Activated CD4-positive, alpha-beta T cell treated with anti-CD3 and anti-CD28 coated beads for 36 hours (primary cell): ENCODE results near the gene MGLL. TPM values are rescaled to one million over a fixed set of nuclear protein-coding genes. Genes with fewer than 3 reads are reported as not detected.

ENCODE experiments used
- ATAC-seq: fragments of 200-7000 bp; cut with Tn5 transposase; one replicate; pipeline ENCODE4 v1.10.0; 2021; ENCODE audit warnings: mild to moderate bottlenecking, moderate library complexity
- CTCF ChIA-PET: fragments of 350-600 bp; sonication (Branson Sonifier 250); formaldehyde crosslinking; loops from one replicate; lab custom pipeline; 2021; ENCODE audit warnings: antibody characterized with exemption; lab: Charles Lee
- POLR2A ChIA-PET: fragments of 350-600 bp; sonication (Branson Sonifier 250); formaldehyde crosslinking; loops from one replicate; lab custom pipeline; 2021; ENCODE audit warnings: antibody characterized with exemption, inconsistent platforms; lab: Charles Lee
- DNase-seq: peaks from one replicate; pipeline ENCODE4 v3.0.0-alpha.2; 2020
- H3K27ac Mint-ChIP-seq: one replicate; pipeline ENCODE4 v1.8.0; 2021; ENCODE audit warnings: mixed read lengths
- H3K27me3 Mint-ChIP-seq: one replicate; pipeline ENCODE4 v1.8.0; 2021; ENCODE audit warnings: mixed read lengths
- H3K36me3 Mint-ChIP-seq: one replicate; pipeline ENCODE4 v1.8.0; 2021; ENCODE audit warnings: low read depth, mixed read lengths
- H3K4me1 Mint-ChIP-seq: one replicate; pipeline ENCODE4 v1.8.0; 2021; ENCODE audit warnings: mixed read lengths
- H3K4me3 Mint-ChIP-seq: one replicate; pipeline ENCODE4 v1.8.0; 2021; ENCODE audit warnings: mild to moderate bottlenecking, moderate library complexity, mixed read lengths
- H3K9me3 Mint-ChIP-seq: one replicate; pipeline ENCODE4 v1.8.0; 2021; ENCODE audit warnings: low read depth, mixed read lengths
- intact Hi-C, 2 experiments: fragments of 100-400 bp; cut with DNase I in 1 of 2; cut with micrococcal nuclease in 1 of 2; formaldehyde crosslinking; loops; one replicate each; pipeline versions ENCODE4 v1.14.2 to v1.15.1; 2022 to 2024; cut with DNase I, micrococcal nuclease
- total RNA-seq, 2 experiments: library from RNA; stranded (reverse); gene quantifications; one replicate each; pipeline ENCODE4 v1.2.3, GENCODE V29; 2021

The MGLL gene
- total RNA-seq, 2 experiments from 2014 or later: 0.49 to 0.50 TPM

GRCh38 chr3:127650236-127650635, 172.1 kb downstream of the MGLL start:
- H3K4me1 Mint-ChIP-seq: no peaks in the 10 kb centered on the region
- no peak overlapping the region for H3K27ac Mint-ChIP-seq
- no peaks in the 10 kb centered on the region for H3K9me3 Mint-ChIP-seq
- no peaks in the 10 kb centered on the region for H3K36me3 Mint-ChIP-seq
- ATAC-seq (no peak), DNase-seq (no peak)
- ChIA-PET POLR2A (no interaction called here), CTCF (interaction anchor here (1.4 to 1.6 kb wide), 2 partner anchors 104 to 321 kb away, joined by 3 to 4 read pairs; no protein-coding TSS in a partner anchor)
- intact Hi-C loops: loop anchor here in 1 of 2 experiments (10.0 kb wide), 1 partner anchor 185 kb away; no protein-coding TSS in a partner anchor
- H3K27me3 Mint-ChIP-seq: peaks cover 2% of the 10 kb centered on the region
- H3K4me3 Mint-ChIP-seq: no peak overlapping the region

GRCh38 chr3:127647845-127648204, 174.5 kb downstream of the MGLL start:
- no peak for ATAC-seq
- H3K4me1 Mint-ChIP-seq: no peaks in the 10 kb centered on the region
- no peaks in the 10 kb centered on the region for H3K36me3 Mint-ChIP-seq
- CTCF ChIA-PET: interaction anchor here (0.6 to 0.7 kb wide), 2 partner anchors 50 to 1519 kb away, joined by 3 read pairs; no protein-coding TSS in a partner anchor
- H3K4me3 Mint-ChIP-seq: no peak overlapping the region
- H3K9me3 Mint-ChIP-seq: no peaks in the 10 kb centered on the region
- H3K27me3 Mint-ChIP-seq: peaks cover under 1% of the 10 kb centered on the region
- DNase-seq: no peak
- H3K27ac Mint-ChIP-seq: no peak overlapping the region
- POLR2A ChIA-PET: no interaction called here
- intact Hi-C loops: no loop called here

DNA sequence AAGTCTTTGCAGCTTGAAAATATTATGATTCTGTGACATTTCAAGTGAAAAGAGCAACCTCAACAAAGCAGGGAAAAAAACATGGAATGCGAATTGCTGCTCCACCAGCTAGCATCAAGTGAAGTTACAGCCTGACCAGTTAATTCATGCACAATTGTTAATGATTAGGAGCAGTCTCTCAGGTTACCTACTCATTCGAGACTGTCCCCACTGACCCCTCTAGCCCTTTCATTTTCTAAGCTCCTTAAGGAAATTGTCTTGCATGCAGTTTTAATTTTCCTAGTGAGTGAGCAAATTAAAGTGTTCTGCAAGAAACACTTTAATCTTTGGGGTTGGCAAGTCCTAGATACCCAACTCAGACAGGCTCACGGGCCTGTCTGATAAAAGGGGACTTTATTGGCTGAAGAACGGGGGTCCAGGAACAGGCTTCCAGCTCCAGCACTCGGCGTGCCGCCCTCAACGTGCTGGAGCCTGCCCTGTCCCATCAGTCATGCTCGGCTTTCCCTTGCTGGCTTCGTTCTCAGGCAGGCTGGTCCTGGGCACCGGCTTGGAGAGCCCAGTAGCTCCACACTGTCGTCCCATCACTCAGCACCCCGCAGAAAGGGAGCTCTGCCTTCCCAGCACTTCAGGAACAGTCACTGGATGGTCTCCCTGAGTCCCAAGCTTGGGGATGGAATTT, 175.0 kb downstream of the MGLL start:
- no peak overlapping the region for H3K4me3 Mint-ChIP-seq
- H3K36me3 Mint-ChIP-seq: no peaks in the 10 kb centered on the region
- intact Hi-C loops: no loop called here
- ChIA-PET CTCF (interaction anchor here (0.6 to 0.8 kb wide), 3 partner anchors 50 to 1518 kb away, joined by 3 read pairs; no protein-coding TSS in a partner anchor), POLR2A (no interaction called here)
- no peaks in the 10 kb centered on the region for H3K9me3 Mint-ChIP-seq
- DNase-seq (no peak), ATAC-seq (no peak)
- no peaks in the 10 kb centered on the region for H3K4me1 Mint-ChIP-seq
- no peaks in the 10 kb centered on the region for H3K27me3 Mint-ChIP-seq
- H3K27ac Mint-ChIP-seq: no peak overlapping the region

- intact Hi-C loops: no loop called here
- H3K4me1 Mint-ChIP-seq: no peaks in the 10 kb centered on the region
- H3K4me3 Mint-ChIP-seq: no peak overlapping the region
- no peaks in the 10 kb centered on the region for H3K36me3 Mint-ChIP-seq
- H3K27ac Mint-ChIP-seq: no peak overlapping the region
- no peaks in the 10 kb centered on the region for H3K27me3 Mint-ChIP-seq
- no peaks in the 10 kb centered on the region for H3K9me3 Mint-ChIP-seq
- DNase-seq (peak; percentile 22), ATAC-seq (no peak)
- ChIA-PET CTCF (interaction anchor here (0.7 to 0.8 kb wide), 3 partner anchors 12 to 136 kb away, joined by 3 to 4 read pairs (median 3); no protein-coding TSS in a partner anchor), POLR2A (no interaction called here)
These were observed 175.7 kb downstream of the MGLL start for GRCh38 chr3:127646501-127647046.

DNA sequence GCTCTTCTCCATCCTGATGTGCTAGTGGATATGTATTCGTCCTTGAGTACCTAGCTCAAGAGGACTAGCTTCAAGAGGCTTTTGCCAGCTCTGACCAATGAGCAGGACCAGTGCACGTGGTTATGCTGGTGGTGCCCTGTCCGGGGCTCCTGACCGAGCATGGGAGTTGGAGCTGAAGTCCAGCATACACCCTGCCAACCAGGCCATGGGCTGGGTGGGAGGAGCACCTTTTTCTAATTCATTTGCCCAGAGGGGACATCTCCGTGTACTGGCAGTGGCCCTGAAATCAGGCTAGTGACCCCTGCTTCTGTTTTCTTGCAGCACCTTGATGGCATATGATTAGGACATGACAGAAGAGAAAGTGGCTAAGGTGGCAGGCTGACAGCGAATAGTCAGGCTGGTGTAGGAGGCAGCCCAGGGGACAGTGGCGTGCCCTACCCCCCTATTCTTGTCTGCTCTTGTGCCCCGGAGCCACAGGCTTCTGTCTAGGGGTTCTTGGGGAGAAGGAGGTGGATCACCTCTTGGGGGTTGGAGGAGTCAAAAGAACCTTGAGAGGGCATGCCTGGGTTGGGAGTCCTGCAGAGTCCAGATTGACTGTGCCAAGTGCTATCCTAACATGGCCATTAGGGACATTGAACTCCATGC, 176.8 kb downstream of the MGLL start:
- Mint-ChIP-seq H3K36me3 (no peaks in the 10 kb centered on the region), H3K27ac (no peak overlapping the region), H3K4me1 (no peaks in the 10 kb centered on the region), H3K27me3 (no peaks in the 10 kb centered on the region), H3K9me3 (no peaks in the 10 kb centered on the region), H3K4me3 (no peak overlapping the region)
- no peak for DNase-seq
- ATAC-seq: no peak
- CTCF ChIA-PET: no interaction called here
- intact Hi-C loops: no loop called here
- POLR2A ChIA-PET: interaction anchor here (0.5 kb wide), 1 partner anchor 24 kb away, joined by 6 read pairs; no protein-coding TSS in a partner anchor

- no peak overlapping the region for H3K27ac Mint-ChIP-seq
- ATAC-seq (no peak), DNase-seq (no peak)
- H3K9me3 Mint-ChIP-seq: no peaks in the 10 kb centered on the region
- no peaks in the 10 kb centered on the region for H3K36me3 Mint-ChIP-seq
- H3K4me3 Mint-ChIP-seq: no peak overlapping the region
- ChIA-PET POLR2A (interaction anchor here (0.5 kb wide), 1 partner anchor 24 kb away, joined by 6 read pairs; no protein-coding TSS in a partner anchor), CTCF (interaction anchor here (0.5 kb wide), 1 partner anchor 1054 kb away, joined by 3 read pairs; no protein-coding TSS in a partner anchor)
- H3K4me1 Mint-ChIP-seq: no peaks in the 10 kb centered on the region
- H3K27me3 Mint-ChIP-seq: no peaks in the 10 kb centered on the region
- intact Hi-C loops: no loop called here
These were observed 177.5 kb downstream of the MGLL start for GRCh38 chr3:127644641-127645370.

- POLR2A ChIA-PET: no interaction called here
- no peak overlapping the region for H3K27ac Mint-ChIP-seq
- no peak for ATAC-seq
- H3K36me3 Mint-ChIP-seq: no peaks in the 10 kb centered on the region
- H3K4me1 Mint-ChIP-seq: peaks cover 7% of the 10 kb centered on the region
- no peaks in the 10 kb centered on the region for H3K9me3 Mint-ChIP-seq
- DNase-seq: no peak
- intact Hi-C loops: no loop called here
- H3K4me3 Mint-ChIP-seq: no peak overlapping the region
- H3K27me3 Mint-ChIP-seq: no peaks in the 10 kb centered on the region
- CTCF ChIA-PET: interaction anchor here (0.8 kb wide), 1 partner anchor 65 kb away, joined by 4 read pairs; no protein-coding TSS in a partner anchor
These were observed 182.3 kb downstream of the MGLL start for GRCh38 chr3:127640042-127640355.

DNA sequence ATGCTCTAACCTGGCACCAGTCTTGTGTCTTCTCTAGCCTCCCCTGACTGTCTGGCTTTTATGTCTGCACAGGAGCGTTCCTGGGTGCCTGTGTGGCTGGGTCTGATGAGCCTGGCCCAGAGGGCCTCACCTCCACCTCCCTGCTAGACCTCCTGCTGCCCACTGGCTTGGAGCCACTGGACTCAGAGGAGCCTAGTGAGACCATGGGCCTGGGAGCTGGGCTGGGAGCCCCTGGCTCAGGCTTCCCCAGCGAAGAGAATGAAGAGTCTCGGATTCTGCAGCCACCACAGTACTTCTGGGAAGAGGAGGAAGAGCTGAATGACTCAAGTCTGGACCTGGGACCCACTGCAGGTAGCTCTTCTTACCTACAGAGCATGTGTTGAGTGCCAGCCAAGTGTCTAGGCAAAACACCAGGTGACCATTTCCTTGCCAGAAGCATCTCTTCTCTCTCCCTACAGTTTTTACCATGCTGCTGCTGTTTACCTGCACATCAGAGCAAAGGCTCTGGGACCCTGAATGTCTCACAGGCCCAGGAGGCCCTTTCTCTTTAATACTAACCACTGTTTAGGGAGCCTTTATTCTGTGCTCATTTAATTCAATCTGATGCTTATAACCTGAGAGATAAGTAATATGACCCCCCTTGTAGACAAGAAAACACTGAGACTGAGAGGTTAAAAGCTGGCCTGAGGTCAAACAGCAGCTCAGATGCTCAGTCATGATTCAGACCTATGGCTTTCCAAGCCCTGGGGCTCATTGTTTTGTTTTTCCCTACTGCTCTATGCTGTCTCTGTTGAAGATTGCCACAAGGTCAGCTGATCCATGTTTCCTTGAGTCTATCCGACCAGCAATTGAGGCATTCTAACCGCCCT, 182.9 kb downstream of the MGLL start:
- no peaks in the 10 kb centered on the region for H3K27me3 Mint-ChIP-seq
- peaks cover 7% of the 10 kb centered on the region for H3K4me1 Mint-ChIP-seq
- H3K36me3 Mint-ChIP-seq: no peaks in the 10 kb centered on the region
- POLR2A ChIA-PET: no interaction called here
- CTCF ChIA-PET: interaction anchor here (0.8 kb wide), 1 partner anchor 64 kb away, joined by 4 read pairs; no protein-coding TSS in a partner anchor
- intact Hi-C loops: no loop called here
- H3K27ac Mint-ChIP-seq: no peak overlapping the region
- H3K4me3 Mint-ChIP-seq: no peak overlapping the region
- H3K9me3 Mint-ChIP-seq: no peaks in the 10 kb centered on the region
- DNase-seq (no peak), ATAC-seq (no peak)
